Activated B cell treated with CpG ODN at 0.5 μM for 24 hours (primary cell): ENCODE data around the gene CD302. TPM values are rescaled to one million over a fixed set of nuclear protein-coding genes. Genes with fewer than 3 reads are reported as not detected.

ENCODE experiments used
- ATAC-seq: fragments of 200-7000 bp; cut with Tn5 transposase; one replicate; pipeline ENCODE4 v1.10.0; 2021; ENCODE audit warnings: low read depth, mild to moderate bottlenecking, moderate library complexity
- CTCF ChIA-PET: fragments of 350-600 bp; sonication (Branson Sonifier 250); formaldehyde crosslinking; loops from one replicate; lab custom pipeline; 2021; ENCODE audit warnings: antibody characterized with exemption; lab: Charles Lee
- POLR2A ChIA-PET: fragments of 350-600 bp; sonication (Branson Sonifier 250); formaldehyde crosslinking; loops from one replicate; lab custom pipeline; 2021; ENCODE audit warnings: antibody characterized with exemption; lab: Charles Lee
- DNase-seq: peaks from one replicate; pipeline ENCODE4 v3.0.0; 2022
- H3K27ac Mint-ChIP-seq: one replicate; pipeline ENCODE4 v1.8.0; 2020; ENCODE audit warnings: mixed read lengths
- H3K27me3 Mint-ChIP-seq: one replicate; pipeline ENCODE4 v1.8.0; 2021; ENCODE audit warnings: mixed read lengths
- H3K36me3 Mint-ChIP-seq: one replicate; pipeline ENCODE4 v1.8.0; 2021; ENCODE audit warnings: low read depth, mixed read lengths
- H3K4me1 Mint-ChIP-seq: one replicate; pipeline ENCODE4 v1.8.0; 2021; ENCODE audit warnings: mixed read lengths
- H3K4me3 Mint-ChIP-seq: one replicate; pipeline ENCODE4 v1.8.0; 2020; ENCODE audit warnings: mild to moderate bottlenecking, mixed read lengths
- H3K9me3 Mint-ChIP-seq: one replicate; pipeline ENCODE4 v1.8.0; 2020; ENCODE audit warnings: mixed read lengths
- CTCF ChIP-seq: fragments of 200-600 bp; IDR thresholded peaks from one replicate; pipeline ENCODE4 v1.8.0; 2022; ENCODE audit warnings: antibody characterized with exemption, mild to moderate bottlenecking
- intact Hi-C: fragments of 100-400 bp; cut with micrococcal nuclease; formaldehyde crosslinking; loops from one replicate; pipeline ENCODE4 v1.15.1; 2024
- total RNA-seq: library from RNA; stranded (reverse); gene quantifications from 2 replicates; pipeline ENCODE4 v1.2.3, GENCODE V29; 2022

The CD302 gene
- total RNA-seq, 1 donor from 2014 or later, result 1.2 TPM

- Mint-ChIP-seq H3K27me3 (no peaks in the 10 kb centered on the region), H3K36me3 (peaks cover 87% of the 10 kb centered on the region), H3K27ac (no peak overlapping the region), H3K4me1 (peaks cover 87% of the 10 kb centered on the region), H3K4me3 (no peak overlapping the region), H3K9me3 (no peaks in the 10 kb centered on the region)
- ATAC-seq (no peak), DNase-seq (no peak)
- CTCF ChIA-PET, result no interaction called here
- intact Hi-C loops, result no loop called here
- TF ChIP-seq CTCF, result no peak
- POLR2A ChIA-PET, result interaction anchor here (3.9 kb wide), 1 partner anchor 8 kb away, joined by 14 read pairs; the partner anchor contains the start of gene MARCHF7
These were observed 77.3 kb downstream of the CD302 start for GRCh38 chr2:159720676-159721075.

Other genes with a start within 250 kb of the CD302 start
- gene BAZ2B, start 181.7 kb downstream of the CD302 start, total RNA-seq, result 21.9 and 22.0 TPM in 2 replicates
- gene MARCHF7, start 85.7 kb downstream of the CD302 start, total RNA-seq, result 86.7 and 89.5 TPM in 2 replicates
- gene LY75, start 106.5 kb upstream of the CD302 start, total RNA-seq, result 99.5 and 107 TPM in 2 replicates